ENCODE measurements around the gene CAPN7. TPM values are rescaled to one million over a fixed set of nuclear protein-coding genes. Genes with fewer than 3 reads are reported as not detected.

The CAPN7 gene
- total RNA-seq, 4 donors from 2014 or later = 33.8 to 153 (median 69.7) TPM

GRCh38 chr3:15214758-15215157 is 8.7 kb downstream of the CAPN7 start:
- Histone ChIP-seq H3K4me1 (peaks cover 33 to 53% of the 10 kb centered on the region in 2 donors), H3K36me3 (peaks cover 0 to 74% of the 10 kb centered on the region in 2 donors)
- in situ Hi-C loops (cut with MboI; ENCODE audit: low sequenced_read_pairs in 4 of 4) = loop anchor here in 3 of 4 donors (25.0 kb wide), 2 partner anchors 277 to 348 kb away; partner anchors contain the start of gene NR2C2 (in 2 of the 3)

DNA sequence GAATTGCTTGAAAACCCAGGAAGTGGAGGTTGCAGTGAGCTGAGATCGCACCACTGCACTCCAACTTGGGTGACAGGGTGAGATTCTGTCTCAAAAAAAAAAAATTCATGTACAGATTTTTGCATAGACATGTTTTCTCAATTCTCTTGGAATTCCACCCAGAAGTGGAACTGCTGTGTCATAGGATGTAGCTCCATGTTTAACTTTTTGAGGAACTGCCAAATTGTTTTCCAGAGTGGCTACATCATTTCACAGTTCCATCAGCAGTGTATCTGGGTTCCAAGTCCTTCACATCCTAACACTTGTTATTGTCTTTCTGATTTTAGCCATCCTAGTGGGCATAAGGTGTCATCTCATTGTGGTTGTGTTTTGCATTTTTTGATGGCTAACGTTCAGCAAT is 9.9 kb downstream of the CAPN7 start:
- TF ChIP-seq, protein P1, sequence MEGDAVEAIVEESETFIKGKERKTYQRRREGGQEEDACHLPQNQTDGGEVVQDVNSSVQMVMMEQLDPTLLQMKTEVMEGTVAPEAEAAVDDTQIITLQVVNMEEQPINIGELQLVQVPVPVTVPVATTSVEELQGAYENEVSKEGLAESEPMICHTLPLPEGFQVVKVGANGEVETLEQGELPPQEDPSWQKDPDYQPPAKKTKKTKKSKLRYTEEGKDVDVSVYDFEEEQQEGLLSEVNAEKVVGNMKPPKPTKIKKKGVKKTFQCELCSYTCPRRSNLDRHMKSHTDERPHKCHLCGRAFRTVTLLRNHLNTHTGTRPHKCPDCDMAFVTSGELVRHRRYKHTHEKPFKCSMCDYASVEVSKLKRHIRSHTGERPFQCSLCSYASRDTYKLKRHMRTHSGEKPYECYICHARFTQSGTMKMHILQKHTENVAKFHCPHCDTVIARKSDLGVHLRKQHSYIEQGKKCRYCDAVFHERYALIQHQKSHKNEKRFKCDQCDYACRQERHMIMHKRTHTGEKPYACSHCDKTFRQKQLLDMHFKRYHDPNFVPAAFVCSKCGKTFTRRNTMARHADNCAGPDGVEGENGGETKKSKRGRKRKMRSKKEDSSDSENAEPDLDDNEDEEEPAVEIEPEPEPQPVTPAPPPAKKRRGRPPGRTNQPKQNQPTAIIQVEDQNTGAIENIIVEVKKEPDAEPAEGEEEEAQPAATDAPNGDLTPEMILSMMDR (IDR thresholded peaks at IDR 0.05 in 4 of 5, conservative IDR thresholded peaks at IDR 0.05 in 1 of 5) = no peak
- no peak for TF ChIP-seq POLR2A (IDR thresholded peaks at IDR 0.05)
- H3K9me3 ChIP-seq = no peaks in the 10 kb centered on the region
- in situ Hi-C loops (cut with MboI; ENCODE audit: low sequenced_read_pairs in 4 of 4) = loop anchor here in 3 of 4 donors (25.0 kb wide), 2 partner anchors 279 to 346 kb away; partner anchors contain the start of gene NR2C2 (in 2 of the 3)
- H3K4me1 ChIP-seq = peaks cover 38 to 60% of the 10 kb centered on the region in 2 donors
- H3K36me3 ChIP-seq = peaks cover 0 to 86% of the 10 kb centered on the region in 2 donors
- intact Hi-C loops (cut with DNase I; ENCODE audit: low total_unique reads) = no loop called here
- no peak overlapping the region for H3K27ac ChIP-seq
- ATAC-seq = no peak
- H3K27me3 ChIP-seq = no peaks in the 10 kb centered on the region
- no peak overlapping the region for H3K4me3 ChIP-seq
- DNase-seq = no peak

More at GRCh38 chr3:15214758-15215157, 8.7 kb downstream of the CAPN7 start:
- DNase-seq (no peak), ATAC-seq (no peak)
- no peak for TF ChIP-seq POLR2A (IDR thresholded peaks at IDR 0.05)
- TF ChIP-seq, protein P1 (IDR thresholded peaks at IDR 0.05 in 4 of 5, conservative IDR thresholded peaks at IDR 0.05 in 1 of 5) = no peak
- Histone ChIP-seq H3K27me3 (no peaks in the 10 kb centered on the region), H3K27ac (peak overlapping the region in 1 of 4 donors; percentile 3), H3K4me3 (no peak overlapping the region), H3K9me3 (no peaks in the 10 kb centered on the region)
- intact Hi-C loops (cut with DNase I; ENCODE audit: low total_unique reads) = no loop called here

DNA sequence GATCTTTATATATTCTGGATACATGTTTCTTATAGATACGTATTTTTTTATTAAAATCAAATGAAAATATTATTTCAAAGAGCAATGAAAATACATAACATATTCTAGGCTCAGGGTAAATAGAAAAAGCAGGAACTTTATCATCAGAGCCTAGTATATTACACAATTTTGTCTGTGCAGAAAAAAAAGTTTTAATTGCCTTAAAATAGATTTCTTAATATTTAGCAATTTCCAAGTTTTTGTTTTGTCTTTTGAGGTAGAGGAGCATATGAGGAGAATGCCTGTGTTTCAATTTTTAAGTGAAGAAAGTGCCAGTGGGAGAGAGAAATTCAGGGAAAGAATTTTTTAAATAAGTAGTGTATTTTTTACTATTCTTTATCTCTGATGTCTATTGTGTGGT is 10.5 kb downstream of the CAPN7 start:
- peaks cover 38 to 60% of the 10 kb centered on the region in 2 donors for H3K4me1 ChIP-seq
- H3K27ac ChIP-seq = no peak overlapping the region
- ATAC-seq = no peak
- no peaks in the 10 kb centered on the region for H3K27me3 ChIP-seq
- in situ Hi-C loops (cut with MboI; ENCODE audit: low sequenced_read_pairs in 4 of 4) = loop anchor here in 3 of 4 donors (25.0 kb wide), 2 partner anchors 279 to 346 kb away; partner anchors contain the start of gene NR2C2 (in 2 of the 3)
- no peak for DNase-seq
- H3K9me3 ChIP-seq = no peaks in the 10 kb centered on the region
- intact Hi-C loops (cut with DNase I; ENCODE audit: low total_unique reads) = no loop called here
- TF ChIP-seq, protein P1 (IDR thresholded peaks at IDR 0.05 in 4 of 5, conservative IDR thresholded peaks at IDR 0.05 in 1 of 5) = no peak
- TF ChIP-seq POLR2A (IDR thresholded peaks at IDR 0.05) = no peak
- no peak overlapping the region for H3K4me3 ChIP-seq
- peaks cover 0 to 90% of the 10 kb centered on the region in 2 donors for H3K36me3 ChIP-seq

DNA sequence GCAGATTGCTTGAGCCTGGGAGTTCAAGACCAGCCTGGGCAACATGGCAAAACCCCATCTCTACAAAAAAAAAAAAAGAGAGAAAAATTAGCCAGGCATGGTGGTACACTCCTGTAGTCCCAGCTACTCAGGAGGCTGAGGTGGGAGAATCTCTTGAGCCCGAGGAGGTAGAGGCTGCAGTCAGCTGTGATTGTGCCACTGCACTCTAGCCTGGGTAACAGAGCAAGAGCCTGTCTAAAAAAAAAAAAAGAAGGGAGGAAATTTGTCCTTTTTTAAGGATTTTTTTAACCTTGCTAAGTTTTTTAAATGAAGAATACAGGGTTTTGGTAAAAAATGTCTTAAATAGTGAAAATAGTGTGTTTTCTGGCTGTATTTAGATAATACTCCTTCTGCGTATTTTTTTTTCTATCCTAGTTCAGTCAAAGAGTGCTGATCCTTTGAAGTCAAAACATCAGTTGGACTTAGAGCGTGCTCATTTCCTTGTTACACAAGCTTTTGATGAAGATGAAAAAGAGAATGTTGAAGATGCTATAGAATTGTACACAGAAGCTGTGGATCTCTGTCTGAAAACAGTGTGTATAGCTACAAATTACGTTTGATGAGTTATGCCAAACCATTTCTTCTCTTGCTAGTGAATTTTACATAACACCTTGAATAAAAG is 11.1 kb downstream of the CAPN7 start:
- no peak for TF ChIP-seq POLR2A (IDR thresholded peaks at IDR 0.05)
- TF ChIP-seq, protein P1 (IDR thresholded peaks at IDR 0.05 in 4 of 5, conservative IDR thresholded peaks at IDR 0.05 in 1 of 5) = no peak
- DNase-seq = no peak
- intact Hi-C loops (cut with DNase I; ENCODE audit: low total_unique reads) (no loop called here), in situ Hi-C loops (cut with MboI; ENCODE audit: low sequenced_read_pairs in 4 of 4) (loop anchor here in 3 of 4 donors (25.0 kb wide), 2 partner anchors 280 to 345 kb away; partner anchors contain the start of gene NR2C2 (in 2 of the 3))
- Histone ChIP-seq H3K4me3 (no peak overlapping the region), H3K4me1 (peaks cover 38 to 60% of the 10 kb centered on the region in 2 donors), H3K36me3 (peaks cover 0 to 94% of the 10 kb centered on the region in 2 donors), H3K27ac (no peak overlapping the region), H3K27me3 (no peaks in the 10 kb centered on the region), H3K9me3 (no peaks in the 10 kb centered on the region)
- no peak for ATAC-seq
